HepG2 (cell line): Measurements from ENCODE around the gene PDE1C. TPM values are rescaled to one million over a fixed set of nuclear protein-coding genes. Genes with fewer than 3 reads are reported as not detected.

Experiments used
- ATAC-seq: fragments of 200-7000 bp; cut with Tn5 transposase; 3 replicates; pipeline ENCODE4 v1.9.1; 2020; ENCODE audit warnings: mild to moderate bottlenecking, moderate library complexity
- BruUV-seq: library from RNA; stranded (reverse); fragments of 400-500 nt; replicated peaks from 2 replicates; lab custom pipeline; 2021; lab: Mats Ljungman, UMichigan
- CTCF ChIA-PET: fragments of 300-600 bp; formaldehyde crosslinking; extraction: SDS; loops from one replicate; lab custom pipeline; 2021; ENCODE audit warnings: low total read pairs, inconsistent platforms, low intra/inter-chr PET ratio; lab: Yijun Ruan, JAX
- POLR2A ChIA-PET: fragments of 350-600 bp; sonication (Branson Sonifier 250); formaldehyde crosslinking; loops from one replicate; lab custom pipeline; 2020; ENCODE audit warnings: antibody characterized with exemption, inconsistent platforms; lab: Yijun Ruan, JAX
- DNase-seq: peaks from one replicate; pipeline ENCODE4 v3.0.0-alpha.2; 2015; ENCODE audit warnings: low spot score
- FAIRE-seq: peaks from 3 replicates; lab custom pipeline; 2011; peaks lifted over from hg19 to GRCh38; lab: Jason Lieb, UNC
- H2AFZ ChIP-seq: one replicate; pipeline ENCODE4 v1.6.1; 2011; ENCODE audit warnings: low read length, inconsistent platforms
- H3K27ac ChIP-seq: fragments of 300-600 bp; 3 replicates; pipeline ENCODE4 v1.8.0; 2011; ENCODE audit warnings: mixed run types, mild to moderate bottlenecking, mixed read lengths, low read length, inconsistent platforms; ENCODE audit not compliant: insufficient read depth; ENCODE audit errors: extremely low read length
- H3K27me3 ChIP-seq, 2 experiments: fragments of 200-600 bp in 1 of 2; 2 replicates in 1 of 2; 3 replicates in 1 of 2; pipeline versions ENCODE4 v1.6.0 to v1.8.0; 2011; ENCODE audit warnings: low read length in 2 of 2, mild to moderate bottlenecking in 2 of 2, moderate library complexity in 2 of 2, inconsistent platforms in 1 of 2; ENCODE audit not compliant: insufficient read depth in 2 of 2, control insufficient read depth in 1 of 2
- H3K36me3 ChIP-seq, 2 experiments: fragments of 200-600 bp in 1 of 2; replicated peaks in 1 of 2; 2 replicates in 1 of 2; 3 replicates in 1 of 2; pipeline versions ENCODE4 v1.5.1 to v1.8.0; 2011; ENCODE audit warnings: low read length in 2 of 2, inconsistent platforms in 1 of 2; ENCODE audit not compliant: insufficient read depth in 2 of 2, control insufficient read depth in 1 of 2
- H3K4me1 ChIP-seq: 2 replicates; pipeline ENCODE4 v1.5.1; 2012; ENCODE audit warnings: low read length, inconsistent platforms; ENCODE audit not compliant: insufficient read depth
- H3K4me2 ChIP-seq: 2 replicates; pipeline ENCODE4 v1.6.0; 2011; ENCODE audit warnings: low read depth, low read length, inconsistent platforms
- H3K4me3 ChIP-seq, 3 experiments: fragments of 200-600 bp in 1 of 3; sonication (generic), shearing (Covaris generic) in 1 of 3; replicated peaks in 1 of 3; 2 replicates each; pipeline ENCODE4 v1.5.1; 2011 to 2016; ENCODE audit warnings: low read length in 3 of 3, inconsistent platforms in 2 of 3, low read depth in 2 of 3, mild to moderate bottlenecking in 2 of 3, control low read depth in 1 of 3, mixed read lengths in 1 of 3; ENCODE audit not compliant: insufficient read depth in 1 of 3
- H3K79me2 ChIP-seq: one replicate; pipeline ENCODE4 v1.6.1; 2011; ENCODE audit warnings: low read length, inconsistent platforms; ENCODE audit not compliant: insufficient read depth
- H3K9ac ChIP-seq: 2 replicates; pipeline ENCODE4 v1.6.0; 2011; ENCODE audit warnings: mild to moderate bottlenecking, low read depth, low read length, inconsistent platforms; ENCODE audit not compliant: insufficient read depth
- H3K9me3 ChIP-seq: 2 replicates; pipeline ENCODE4 v1.5.1; 2012; ENCODE audit warnings: mild to moderate bottlenecking, low read length
- H4K20me1 ChIP-seq: 2 replicates; pipeline ENCODE4 v1.6.0; 2011; ENCODE audit warnings: inconsistent platforms, mild to moderate bottlenecking, low read length, moderate library complexity; ENCODE audit not compliant: insufficient read depth
- CCDC6 ChIP-seq: sonication (generic); formaldehyde crosslinking; IDR thresholded peaks from 2 replicates; pipeline ENCODE4 v1.8.1; 2022; ENCODE audit warnings: mild to moderate bottlenecking, missing genetic modification reagents, moderate library complexity
- CHD2 ChIP-seq: IDR thresholded peaks from 2 replicates; pipeline ENCODE4 v1.6.1; 2011; ENCODE audit warnings: low read depth, low read length, improper control_type of control experiment
- HNRNPL ChIP-seq: fragments of 200-400 bp; formaldehyde crosslinking; IDR thresholded peaks from 2 replicates; pipeline ENCODE4 v1.6.1; 2017; ENCODE audit warnings: mild to moderate bottlenecking, low read depth, low read length
- KDM5B ChIP-seq: sonication (generic); formaldehyde crosslinking; IDR thresholded peaks from 2 replicates; pipeline ENCODE4 v1.4.0; 2020; ENCODE audit warnings: missing genetic modification reagents, mild to moderate bottlenecking, borderline replicate concordance
- SAFB2 ChIP-seq: sonication (generic); formaldehyde crosslinking; IDR thresholded peaks from 2 replicates; pipeline ENCODE4 v1.5.1; 2020; ENCODE audit warnings: missing genetic modification reagents, low read depth, mild to moderate bottlenecking, borderline replicate concordance
- ZBTB7A ChIP-seq: sonication (generic); formaldehyde crosslinking; IDR thresholded peaks from 2 replicates; pipeline ENCODE4 v1.8.0; 2022; ENCODE audit warnings: mild to moderate bottlenecking, missing genetic modification reagents
- ZNF326 ChIP-seq: sonication (generic); formaldehyde crosslinking; IDR thresholded peaks from 2 replicates; pipeline ENCODE4 v1.4.0; 2020; ENCODE audit warnings: missing genetic modification reagents, borderline replicate concordance
- ZNF33A ChIP-seq: sonication (generic); formaldehyde crosslinking; IDR thresholded peaks from 2 replicates; pipeline ENCODE4 v1.5.1; 2020; ENCODE audit warnings: missing genetic modification reagents, mild to moderate bottlenecking, moderate library complexity, borderline replicate concordance
- ZNF7 ChIP-seq: IDR thresholded peaks from 2 replicates; pipeline ENCODE4 v1.6.1; 2016; ENCODE audit warnings: missing biosample characterization, missing genetic modification reagents
- WGBS: methylation state at CpG from one replicate; pipeline ENCODE4 v1.1.6; 2017; ENCODE audit warnings: low lambda C conversion rate; 5-methylcytosine and 5-hydroxymethylcytosine counted together
- in situ Hi-C: cut with HindIII; loops from 2 replicates; pipeline ENCODE4 v1.10.0; 2017; ENCODE audit warnings: low pct_unique_long_range_greater_than_20kb; ENCODE audit not compliant: extremely low pct_ligation_motif_present
- intact Hi-C: fragments of 100-400 bp; cut with micrococcal nuclease; formaldehyde crosslinking; loops from one replicate; pipeline ENCODE4 v1.10.0; 2022; ENCODE audit not compliant: unreplicated experiment
- polyA plus RNA-seq, 8 experiments: library from polyadenylated mRNA; depleted of rRNA in 3 of 8; stranded (reverse) in 7 of 8; unstranded in 1 of 8; fragments of >200 nt; fragmentation: Illumina TruSeq in 4 of 8; extraction: Trizol in 4 of 8; gene quantifications; 2 replicates each; pipeline versions ENCODE4 v1.2.1 to v1.2.3, GENCODE V29; 2011 to 2016; ENCODE audit warnings: low read depth in 4 of 8, missing spikeins in 1 of 8, mixed read lengths in 1 of 8; ENCODE audit not compliant: insufficient read depth in 1 of 8
- total RNA-seq, 5 experiments: library from RNA; depleted of rRNA; stranded (reverse); fragments of >200 nt; fragmentation: Illumina TruSeq; extraction: Trizol; gene quantifications; 2 replicates each; pipeline ENCODE4 v1.2.3, GENCODE V29; 2016; ENCODE audit warnings: low read depth in 1 of 5
- TF ChIP-seq, protein P1 (sequence below): sonication (generic); formaldehyde crosslinking; IDR thresholded peaks from 2 replicates; pipeline ENCODE4 v1.8.1; 2022; ENCODE audit warnings: low read depth, mild to moderate bottlenecking, missing genetic modification reagents
- TF ChIP-seq, protein P2 (sequence below): sonication (generic); formaldehyde crosslinking; IDR thresholded peaks from 2 replicates; pipeline ENCODE4 v1.4.0; 2020; ENCODE audit warnings: mild to moderate bottlenecking, missing genetic modification reagents
- TF ChIP-seq, protein P3 (sequence below): IDR thresholded peaks from 2 replicates; pipeline ENCODE4 v1.6.1; 2016; ENCODE audit warnings: mild to moderate bottlenecking

The PDE1C gene
- total and polyA plus RNA-seq, 2 of the 13 experiments (the other 11 are each of a cell fraction or from before 2014, with no cell fraction given): not detected

DNA sequence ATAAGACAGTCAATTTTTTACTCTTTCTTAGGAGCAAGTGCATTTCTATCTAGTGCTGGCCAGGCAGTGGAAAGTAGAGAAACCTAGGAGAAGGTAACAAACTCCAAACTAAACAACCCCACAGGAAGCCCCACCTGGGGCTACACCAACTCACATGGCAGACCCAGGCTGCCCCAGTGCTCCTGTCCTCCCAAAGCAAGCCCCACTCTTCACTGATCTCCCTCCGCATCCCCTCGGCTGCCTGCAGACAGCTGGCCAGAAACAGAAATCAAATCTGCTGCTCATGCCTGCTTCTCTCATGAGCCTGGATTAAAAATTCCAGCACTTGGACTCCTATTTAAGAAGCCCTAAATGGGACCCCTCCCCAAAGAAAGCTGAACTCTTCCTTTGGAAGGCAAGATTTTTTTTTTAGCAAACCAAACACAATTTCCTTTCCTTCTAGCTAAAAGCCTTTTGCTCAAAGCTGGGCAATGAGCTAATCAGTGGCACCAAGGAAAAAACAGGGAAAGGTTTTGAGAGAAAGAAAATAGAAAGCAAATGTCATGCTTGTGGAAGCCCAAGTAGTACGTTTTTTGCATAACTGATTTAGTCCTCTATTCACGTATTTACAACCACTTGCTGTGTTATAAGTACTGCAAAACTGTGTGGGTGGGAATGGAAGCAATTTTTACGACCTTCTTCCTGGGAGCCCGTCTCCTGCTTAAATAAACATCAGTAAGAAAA lies 10.8 kb downstream of the PDE1C start:
- no peaks in the 10 kb centered on the region for H3K79me2 ChIP-seq
- no peaks in the 10 kb centered on the region for H3K36me3 ChIP-seq
- WGBS: 4% methylated on average over 6 of the region's 6 CpGs
- H3K27me3 ChIP-seq: no peaks in the 10 kb centered on the region; a peak in 1 of 5 replicates
- in situ Hi-C loops: no loop called here
- DNase-seq (no peak), ATAC-seq (no peak), FAIRE-seq (no peak)
- POLR2A ChIA-PET: no interaction called here
- H4K20me1 ChIP-seq: no peaks in the 10 kb centered on the region
- H2AFZ ChIP-seq: no peak overlapping the region
- no peak overlapping the region for H3K4me3 ChIP-seq
- intact Hi-C loops: no loop called here
- no TSS peak for BruUV-seq
- CTCF ChIA-PET: no interaction called here
- H3K27ac ChIP-seq: no peak overlapping the region
- H3K4me2 ChIP-seq: no peak overlapping the region
- no peaks in the 10 kb centered on the region for H3K9me3 ChIP-seq
- no peak overlapping the region for H3K9ac ChIP-seq
- H3K4me1 ChIP-seq: no peaks in the 10 kb centered on the region
- TF ChIP-seq, protein P1, sequence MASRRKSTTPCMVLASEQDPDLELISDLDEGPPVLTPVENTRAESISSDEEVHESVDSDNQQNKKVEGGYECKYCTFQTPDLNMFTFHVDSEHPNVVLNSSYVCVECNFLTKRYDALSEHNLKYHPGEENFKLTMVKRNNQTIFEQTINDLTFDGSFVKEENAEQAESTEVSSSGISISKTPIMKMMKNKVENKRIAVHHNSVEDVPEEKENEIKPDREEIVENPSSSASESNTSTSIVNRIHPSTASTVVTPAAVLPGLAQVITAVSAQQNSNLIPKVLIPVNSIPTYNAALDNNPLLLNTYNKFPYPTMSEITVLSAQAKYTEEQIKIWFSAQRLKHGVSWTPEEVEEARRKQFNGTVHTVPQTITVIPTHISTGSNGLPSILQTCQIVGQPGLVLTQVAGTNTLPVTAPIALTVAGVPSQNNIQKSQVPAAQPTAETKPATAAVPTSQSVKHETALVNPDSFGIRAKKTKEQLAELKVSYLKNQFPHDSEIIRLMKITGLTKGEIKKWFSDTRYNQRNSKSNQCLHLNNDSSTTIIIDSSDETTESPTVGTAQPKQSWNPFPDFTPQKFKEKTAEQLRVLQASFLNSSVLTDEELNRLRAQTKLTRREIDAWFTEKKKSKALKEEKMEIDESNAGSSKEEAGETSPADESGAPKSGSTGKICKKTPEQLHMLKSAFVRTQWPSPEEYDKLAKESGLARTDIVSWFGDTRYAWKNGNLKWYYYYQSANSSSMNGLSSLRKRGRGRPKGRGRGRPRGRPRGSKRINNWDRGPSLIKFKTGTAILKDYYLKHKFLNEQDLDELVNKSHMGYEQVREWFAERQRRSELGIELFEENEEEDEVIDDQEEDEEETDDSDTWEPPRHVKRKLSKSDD (CRISPR knock-in tag): no peak
- TF ChIP-seq CHD2 (no peak), HNRNPL (no peak), ZNF326 (no peak), ZBTB7A (CRISPR knock-in tag) (no peak), SAFB2 (CRISPR knock-in tag) (no peak), ZNF7 (CRISPR knock-in tag) (no peak), KDM5B (no peak), ZNF33A (CRISPR knock-in tag) (no peak), CCDC6 (CRISPR knock-in tag) (no peak)
- TF ChIP-seq, protein P2, sequence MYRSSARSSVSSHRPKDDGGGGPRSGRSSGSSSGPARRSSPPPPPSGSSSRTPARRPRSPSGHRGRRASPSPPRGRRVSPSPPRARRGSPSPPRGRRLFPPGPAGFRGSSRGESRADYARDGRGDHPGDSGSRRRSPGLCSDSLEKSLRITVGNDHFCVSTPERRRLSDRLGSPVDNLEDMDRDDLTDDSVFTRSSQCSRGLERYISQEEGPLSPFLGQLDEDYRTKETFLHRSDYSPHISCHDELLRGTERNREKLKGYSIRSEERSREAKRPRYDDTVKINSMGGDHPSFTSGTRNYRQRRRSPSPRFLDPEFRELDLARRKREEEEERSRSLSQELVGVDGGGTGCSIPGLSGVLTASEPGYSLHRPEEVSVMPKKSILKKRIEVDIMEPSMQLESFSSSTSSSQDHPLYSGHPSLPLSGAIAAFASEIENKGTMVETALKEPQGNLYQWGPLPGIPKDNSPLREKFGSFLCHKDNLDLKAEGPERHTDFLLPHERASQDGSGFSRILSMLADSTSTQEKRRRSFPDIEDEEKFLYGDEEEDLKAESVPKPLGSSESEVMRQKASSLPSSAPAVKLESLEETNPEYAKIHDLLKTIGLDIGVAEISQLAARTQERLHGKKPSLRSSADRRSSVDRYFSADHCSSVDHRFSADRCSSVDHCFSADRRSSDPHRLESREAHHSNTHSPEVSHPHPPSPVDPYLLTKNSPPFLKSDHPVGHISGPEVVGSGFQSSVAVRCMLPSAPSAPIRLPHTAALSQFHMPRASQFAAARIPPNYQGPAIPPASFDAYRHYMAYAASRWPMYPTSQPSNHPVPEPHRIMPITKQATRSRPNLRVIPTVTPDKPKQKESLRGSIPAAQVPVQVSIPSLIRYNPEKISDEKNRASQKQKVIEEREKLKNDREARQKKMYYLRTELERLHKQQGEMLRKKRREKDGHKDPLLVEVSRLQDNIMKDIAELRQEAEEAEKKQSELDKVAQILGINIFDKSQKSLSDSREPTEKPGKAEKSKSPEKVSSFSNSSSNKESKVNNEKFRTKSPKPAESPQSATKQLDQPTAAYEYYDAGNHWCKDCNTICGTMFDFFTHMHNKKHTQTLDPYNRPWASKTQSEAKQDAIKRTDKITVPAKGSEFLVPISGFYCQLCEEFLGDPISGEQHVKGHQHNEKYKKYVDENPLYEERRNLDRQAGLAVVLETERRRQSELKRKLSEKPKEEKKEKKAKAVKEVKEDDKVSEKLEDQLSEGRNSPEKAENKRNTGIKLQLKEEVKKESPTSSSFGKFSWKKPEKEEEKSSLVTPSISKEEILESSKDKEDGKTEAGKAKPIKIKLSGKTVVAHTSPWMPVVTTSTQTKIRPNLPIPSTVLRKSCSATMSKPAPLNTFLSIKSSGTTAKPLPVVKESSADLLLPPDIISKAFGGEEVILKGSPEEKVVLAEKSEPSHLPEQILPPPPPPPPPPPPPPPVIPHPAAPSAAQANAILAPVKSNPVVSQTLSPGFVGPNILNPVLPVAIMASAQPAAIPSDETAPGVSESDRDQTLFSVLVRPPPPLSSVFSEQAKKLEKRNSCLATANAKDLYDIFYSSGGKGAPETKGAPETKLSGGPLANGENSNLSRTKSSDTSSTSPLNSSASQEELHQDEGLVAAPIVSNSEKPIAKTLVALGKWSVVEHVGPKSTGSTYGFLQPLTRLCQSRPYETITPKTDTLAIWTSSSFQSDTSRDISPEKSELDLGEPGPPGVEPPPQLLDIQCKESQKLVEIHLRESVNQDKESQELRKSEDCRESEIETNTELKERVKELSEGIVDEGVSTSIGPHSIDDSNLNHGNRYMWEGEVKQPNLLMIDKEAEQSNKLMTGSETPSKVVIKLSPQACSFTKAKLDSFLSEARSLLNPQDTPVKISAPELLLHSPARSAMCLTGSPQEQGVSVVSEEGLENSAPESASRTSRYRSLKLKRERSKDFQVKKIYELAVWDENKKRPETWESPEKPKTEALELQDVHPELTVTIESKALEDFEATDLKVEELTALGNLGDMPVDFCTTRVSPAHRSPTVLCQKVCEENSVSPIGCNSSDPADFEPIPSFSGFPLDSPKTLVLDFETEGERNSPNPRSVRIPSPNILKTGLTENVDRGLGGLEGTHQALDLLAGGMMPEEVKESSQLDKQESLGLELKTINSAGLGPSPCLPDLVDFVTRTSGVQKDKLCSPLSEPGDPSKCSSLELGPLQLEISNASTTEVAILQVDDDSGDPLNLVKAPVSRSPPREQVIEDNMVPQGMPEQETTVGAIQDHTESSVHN: no peak
- TF ChIP-seq, protein P3, sequence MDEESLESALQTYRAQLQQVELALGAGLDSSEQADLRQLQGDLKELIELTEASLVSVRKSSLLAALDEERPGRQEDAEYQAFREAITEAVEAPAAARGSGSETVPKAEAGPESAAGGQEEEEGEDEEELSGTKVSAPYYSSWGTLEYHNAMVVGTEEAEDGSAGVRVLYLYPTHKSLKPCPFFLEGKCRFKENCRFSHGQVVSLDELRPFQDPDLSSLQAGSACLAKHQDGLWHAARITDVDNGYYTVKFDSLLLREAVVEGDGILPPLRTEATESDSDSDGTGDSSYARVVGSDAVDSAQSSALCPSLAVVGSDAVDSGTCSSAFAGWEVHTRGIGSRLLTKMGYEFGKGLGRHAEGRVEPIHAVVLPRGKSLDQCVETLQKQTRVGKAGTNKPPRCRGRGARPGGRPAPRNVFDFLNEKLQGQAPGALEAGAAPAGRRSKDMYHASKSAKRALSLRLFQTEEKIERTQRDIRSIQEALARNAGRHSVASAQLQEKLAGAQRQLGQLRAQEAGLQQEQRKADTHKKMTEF (CRISPR knock-in tag): no peak
